Adipose tissue (tissue), 3 donors: ENCODE results near the gene TMEM41B. TPM values are rescaled to one million over a fixed set of nuclear protein-coding genes. Genes with fewer than 3 reads are reported as not detected.

Source experiments
- polyA plus RNA-seq, 3 donors: library from polyadenylated mRNA; stranded (reverse); fragments of 200-250 nt; gene quantifications; one replicate each; pipeline ENCODE4 v1.2.3, GENCODE V29; 2013
- donor health status: healthy with polysubstance abuse.
- donor health status: Bipolar disorder and iron deficiency.
- donor health status: healthy.

TMEM41B gene
- polyA plus RNA-seq, 3 donors = 7.3 to 8.8 (median 8.8) TPM

Other genes with a start within 250 kb of the TMEM41B start
- gene SCUBE2, start 223.0 kb downstream of the TMEM41B start, polyA plus RNA-seq = 10 to 100 TPM; 10.0 to 72.2 (median 11.0) TPM
- gene DENND5A, start 49.2 kb downstream of the TMEM41B start, polyA plus RNA-seq = 10 to 100 TPM; 39.3 to 79.4 (median 70.3) TPM
- gene IPO7, start 70.1 kb upstream of the TMEM41B start, polyA plus RNA-seq = 10 to 100 TPM; 21.0 to 45.3 (median 43.1) TPM
- gene ZNF143, start 146.4 kb upstream of the TMEM41B start, polyA plus RNA-seq = 10 to 100 TPM; 10.4 to 16.4 (median 11.3) TPM